ENCODE measurements around the gene FIGN.

DNA sequence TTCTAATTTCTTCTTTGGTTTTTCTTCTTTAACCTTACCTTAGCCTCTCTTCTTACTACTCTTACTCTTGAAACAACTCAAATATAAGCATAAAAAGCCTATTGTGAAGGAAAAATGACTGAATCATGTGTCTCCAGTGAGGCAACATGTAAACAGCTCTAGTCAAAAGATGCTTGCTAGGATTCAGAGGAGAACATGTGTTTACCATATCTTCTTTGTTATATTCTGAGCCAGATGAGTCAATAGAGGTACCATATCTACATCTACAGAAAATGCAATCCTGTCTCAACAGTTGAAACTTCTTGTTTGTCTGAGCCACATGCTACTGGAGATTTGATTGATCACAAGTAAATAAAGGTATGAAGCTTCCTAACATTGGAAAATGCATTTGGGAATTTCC, 15.9 kb upstream of the FIGN start:
- TF ChIP-seq TAF1 (IDR thresholded peaks at IDR 0.05; ENCODE audit: borderline replicate concordance, insufficient read depth, low read length): no peak
- TF ChIP-seq, protein P1, sequence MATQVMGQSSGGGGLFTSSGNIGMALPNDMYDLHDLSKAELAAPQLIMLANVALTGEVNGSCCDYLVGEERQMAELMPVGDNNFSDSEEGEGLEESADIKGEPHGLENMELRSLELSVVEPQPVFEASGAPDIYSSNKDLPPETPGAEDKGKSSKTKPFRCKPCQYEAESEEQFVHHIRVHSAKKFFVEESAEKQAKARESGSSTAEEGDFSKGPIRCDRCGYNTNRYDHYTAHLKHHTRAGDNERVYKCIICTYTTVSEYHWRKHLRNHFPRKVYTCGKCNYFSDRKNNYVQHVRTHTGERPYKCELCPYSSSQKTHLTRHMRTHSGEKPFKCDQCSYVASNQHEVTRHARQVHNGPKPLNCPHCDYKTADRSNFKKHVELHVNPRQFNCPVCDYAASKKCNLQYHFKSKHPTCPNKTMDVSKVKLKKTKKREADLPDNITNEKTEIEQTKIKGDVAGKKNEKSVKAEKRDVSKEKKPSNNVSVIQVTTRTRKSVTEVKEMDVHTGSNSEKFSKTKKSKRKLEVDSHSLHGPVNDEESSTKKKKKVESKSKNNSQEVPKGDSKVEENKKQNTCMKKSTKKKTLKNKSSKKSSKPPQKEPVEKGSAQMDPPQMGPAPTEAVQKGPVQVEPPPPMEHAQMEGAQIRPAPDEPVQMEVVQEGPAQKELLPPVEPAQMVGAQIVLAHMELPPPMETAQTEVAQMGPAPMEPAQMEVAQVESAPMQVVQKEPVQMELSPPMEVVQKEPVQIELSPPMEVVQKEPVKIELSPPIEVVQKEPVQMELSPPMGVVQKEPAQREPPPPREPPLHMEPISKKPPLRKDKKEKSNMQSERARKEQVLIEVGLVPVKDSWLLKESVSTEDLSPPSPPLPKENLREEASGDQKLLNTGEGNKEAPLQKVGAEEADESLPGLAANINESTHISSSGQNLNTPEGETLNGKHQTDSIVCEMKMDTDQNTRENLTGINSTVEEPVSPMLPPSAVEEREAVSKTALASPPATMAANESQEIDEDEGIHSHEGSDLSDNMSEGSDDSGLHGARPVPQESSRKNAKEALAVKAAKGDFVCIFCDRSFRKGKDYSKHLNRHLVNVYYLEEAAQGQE (IDR thresholded peaks at IDR 0.05; ENCODE audit: insufficient read depth in 1 of 2, low read depth in 2 of 2, low read length in 2 of 2): no peak

All from PFSK-1 (cell line).